Measurements from ENCODE around the gene POLN. TPM values are rescaled to one million over a fixed set of nuclear protein-coding genes. Genes with fewer than 3 reads are reported as not detected.
A peak's percentile ranks its signal among the peaks of the same experiment; 100 is the strongest.

POLN gene
- total RNA-seq, 3 donors from 2014 or later (not counting 1 experiment from before 2014, with no cell fraction given): 2.6 to 6.9 (median 3.3) TPM

- Histone ChIP-seq H3K36me3 (ENCODE audit: control insufficient read depth, insufficient read depth, low read length) (no peaks in the 10 kb centered on the region), H3K9me3 (ENCODE audit: control insufficient read depth, insufficient read depth, low read length) (no peaks in the 10 kb centered on the region), H3K27ac (ENCODE audit: low read length) (no peak overlapping the region), H3K4me1 (ENCODE audit: control insufficient read depth, insufficient read depth, low read length) (peaks cover 6% of the 10 kb centered on the region), H3K4me3 (ENCODE audit: low read length) (no peak overlapping the region), H3K27me3 (ENCODE audit: control insufficient read depth, insufficient read depth, low read length) (no peaks in the 10 kb centered on the region)
- Mint-ChIP-seq H3K4me1 (peaks cover 10 to 12% of the 10 kb centered on the region in 2 donors), H3K4me3 (no peak overlapping the region), H3K36me3 (no peaks in the 10 kb centered on the region), H3K27ac (peak overlapping the region; percentile 12 to 74), H3K27me3 (ENCODE audit: low read depth in 2 of 2) (no peaks in the 10 kb centered on the region), H3K9me3 (no peaks in the 10 kb centered on the region)
- peak in 1 of 2 donors; percentile 64 for DNase-seq
- intact Hi-C loops (cut with micrococcal nuclease): no loop called here
- ATAC-seq: peak in 2 of 3 donors; percentile 26 to 54
- TF ChIP-seq CTCF (IDR thresholded peaks at IDR 0.05): no peak
- 65% methylated on average over 8 of the region's 8 CpGs for WGBS (ENCODE audit: insufficient coverage)
Observed at GRCh38 chr4:2172627-2173231, 69.2 kb downstream of the POLN start.

- Mint-ChIP-seq H3K9me3 (no peaks in the 10 kb centered on the region), H3K27me3 (ENCODE audit: low read depth in 2 of 2) (no peaks in the 10 kb centered on the region), H3K27ac (peak overlapping the region; percentile 12 to 74), H3K4me1 (peaks cover 10 to 12% of the 10 kb centered on the region in 2 donors), H3K4me3 (no peak overlapping the region), H3K36me3 (no peaks in the 10 kb centered on the region)
- no peak overlapping the region for H3K27ac ChIP-seq (ENCODE audit: low read length)
- 42% methylated on average over 4 of the region's 4 CpGs for WGBS (ENCODE audit: insufficient coverage)
- H3K4me1 ChIP-seq (ENCODE audit: control insufficient read depth, insufficient read depth, low read length): peaks cover 6% of the 10 kb centered on the region
- DNase-seq (no peak), ATAC-seq (peak in 2 of 3 donors; percentile 37 to 67)
- H3K27me3 ChIP-seq (ENCODE audit: control insufficient read depth, insufficient read depth, low read length): no peaks in the 10 kb centered on the region
- H3K4me3 ChIP-seq (ENCODE audit: low read length): no peak overlapping the region
- intact Hi-C loops (cut with micrococcal nuclease): no loop called here
- H3K9me3 ChIP-seq (ENCODE audit: control insufficient read depth, insufficient read depth, low read length): no peaks in the 10 kb centered on the region
- no peak for TF ChIP-seq CTCF (IDR thresholded peaks at IDR 0.05)
- H3K36me3 ChIP-seq (ENCODE audit: control insufficient read depth, insufficient read depth, low read length): no peaks in the 10 kb centered on the region
Observed at GRCh38 chr4:2172161-2172560, 69.8 kb downstream of the POLN start.

- no peak overlapping the region for H3K27ac Mint-ChIP-seq
- no peaks in the 10 kb centered on the region for H3K36me3 Mint-ChIP-seq
- no peaks in the 10 kb centered on the region for H3K9me3 ChIP-seq (ENCODE audit: control insufficient read depth, insufficient read depth, low read length)
- ATAC-seq: no peak
- H3K4me3 Mint-ChIP-seq: no peak overlapping the region
- 91% methylated on average over 12 of the region's 12 CpGs for WGBS (ENCODE audit: insufficient coverage)
- peaks cover 6% of the 10 kb centered on the region for H3K4me1 ChIP-seq (ENCODE audit: control insufficient read depth, insufficient read depth, low read length)
- H3K27ac ChIP-seq (ENCODE audit: low read length): no peak overlapping the region
- no peaks in the 10 kb centered on the region for H3K9me3 Mint-ChIP-seq
- H3K4me1 Mint-ChIP-seq: peaks cover 10 to 12% of the 10 kb centered on the region in 2 donors
- no peaks in the 10 kb centered on the region for H3K36me3 ChIP-seq (ENCODE audit: control insufficient read depth, insufficient read depth, low read length)
- no peak for DNase-seq
- H3K27me3 ChIP-seq (ENCODE audit: control insufficient read depth, insufficient read depth, low read length): no peaks in the 10 kb centered on the region
- no peak overlapping the region for H3K4me3 ChIP-seq (ENCODE audit: low read length)
- H3K27me3 Mint-ChIP-seq (ENCODE audit: low read depth in 2 of 2): no peaks in the 10 kb centered on the region
- intact Hi-C loops (cut with micrococcal nuclease): no loop called here
- TF ChIP-seq CTCF (IDR thresholded peaks at IDR 0.05): no peak
Observed at GRCh38 chr4:2168469-2169319, 73.2 kb downstream of the POLN start.

Data from natural killer cell (primary cell).